Measurements from ENCODE around the gene TOR1A.

- TF ChIP-seq CTCF (IDR thresholded peaks at IDR 0.05) = no peak
- no peak for TF ChIP-seq POLR2A (IDR thresholded peaks at IDR 0.05)
Observed at GRCh38 chr9:129823542-129823934, 398 bp downstream of the TOR1A start.
